ENCODE data around the gene GPALPP1. TPM values are rescaled to one million over a fixed set of nuclear protein-coding genes. Genes with fewer than 3 reads are reported as not detected.

The GPALPP1 gene
- total RNA-seq: 12.7 and 15.2 TPM in 2 replicates

GRCh38 chr13:44989071-44989889 is at the start of gene GPALPP1, which contains the start of gene NUFIP1:
Gene GPALPP1 (plus strand): TSS chr13:44989538. CDS start chr13:44989655, 117 bp downstream.
Gene NUFIP1 (minus strand): TSS chr13:44989471. CDS start chr13:44989436, 35 bp downstream.

Other genes starting within 250 kb of the GPALPP1 start
- 4.1 and 5.9 TPM in 2 replicates for gene NUFIP1, start 67 bp upstream of the GPALPP1 start, total RNA-seq
- 30.2 and 32.4 TPM in 2 replicates for gene GTF2F2, start 131.0 kb downstream of the GPALPP1 start, total RNA-seq
- 0.09 TPM in 1 of 2 replicates, not detected in the other for gene KCTD4, start 211.5 kb downstream of the GPALPP1 start, total RNA-seq

Measured in airway epithelial cell (primary cell).